ENCODE data around the gene SOD3.

- TF ChIP-seq CTCF (conservative IDR thresholded peaks at IDR 0.05; ENCODE audit: low read depth, low read length) (no peak), SMC3 (IDR thresholded peaks at IDR 0.05; ENCODE audit: low read depth, low read length) (no peak), POLR2A (IDR thresholded peaks at IDR 0.05; ENCODE audit: low read depth, low read length) (no peak), RAD21 (IDR thresholded peaks at IDR 0.05; ENCODE audit: low read length) (no peak), CEBPB (IDR thresholded peaks at IDR 0.05; ENCODE audit: low read depth, low read length) (no peak), RCOR1 (IDR thresholded peaks at IDR 0.05; ENCODE audit: insufficient replicate concordance, low read length) (no peak), ELK1 (IDR thresholded peaks at IDR 0.05; ENCODE audit: borderline replicate concordance, low read depth, low read length) (no peak)
These were observed 7.3 kb downstream of the SOD3 start for GRCh38 chr4:24802648-24803047.
